DMS153 (cell line): ENCODE results near the gene SIRT2.
"Not testable (repeated sequence)": the region's sequence is repeated elsewhere in the genome, so short reads cannot be mapped to it uniquely, and the experiment has no call there.

Source experiments
- DNase-seq: peaks from one replicate; lab custom pipeline; 2025; lab: John Stamatoyannopoulos, UW

The SIRT2 gene

DNA sequence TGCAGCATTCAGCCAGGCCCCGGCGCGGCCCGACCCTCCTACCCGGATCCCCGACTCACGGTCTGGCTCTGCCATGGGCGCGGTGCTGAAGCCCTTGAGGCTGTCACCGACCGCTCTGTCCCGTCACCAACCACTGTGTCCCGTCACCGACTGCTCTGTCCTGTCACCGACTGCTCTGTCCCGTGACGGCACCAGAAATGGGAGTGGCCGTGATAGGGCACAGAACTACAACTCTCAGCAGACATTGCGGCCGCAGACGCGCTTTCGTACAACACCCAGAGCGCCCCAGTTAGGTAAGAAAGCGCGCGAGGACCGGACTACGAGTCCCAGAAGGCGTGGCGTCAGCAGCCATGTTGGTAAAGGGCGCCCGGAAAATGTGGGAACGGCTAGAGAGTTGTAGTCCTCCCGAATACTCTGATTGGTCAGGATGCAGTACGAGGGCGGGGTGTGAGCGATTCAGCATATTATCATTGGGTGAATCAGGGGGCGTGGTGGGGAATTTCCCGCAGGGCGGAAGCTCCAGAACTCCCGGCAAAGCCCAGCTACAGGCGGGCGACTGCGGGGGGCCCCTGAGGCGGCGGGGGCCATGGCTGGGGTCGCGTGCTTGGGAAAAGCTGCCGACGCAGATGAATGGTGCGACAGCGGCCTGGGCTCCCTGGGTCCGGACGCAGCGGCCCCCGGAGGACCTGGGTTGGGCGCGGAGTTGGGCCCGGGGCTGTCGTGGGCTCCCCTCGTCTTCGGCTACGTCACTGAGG lies at the start of gene SIRT2, which contains the start of gene NFKBIB:
Gene SIRT2 (minus strand): TSS at position 172 of the 755 bp plus-strand sequence. CDS start 97 bp downstream, at position 75.
Gene NFKBIB (plus strand): TSS at position 523 of the 755 bp plus-strand sequence. CDS start 64 bp downstream, at position 587.
- peak; percentile 100 for DNase-seq

DNA sequence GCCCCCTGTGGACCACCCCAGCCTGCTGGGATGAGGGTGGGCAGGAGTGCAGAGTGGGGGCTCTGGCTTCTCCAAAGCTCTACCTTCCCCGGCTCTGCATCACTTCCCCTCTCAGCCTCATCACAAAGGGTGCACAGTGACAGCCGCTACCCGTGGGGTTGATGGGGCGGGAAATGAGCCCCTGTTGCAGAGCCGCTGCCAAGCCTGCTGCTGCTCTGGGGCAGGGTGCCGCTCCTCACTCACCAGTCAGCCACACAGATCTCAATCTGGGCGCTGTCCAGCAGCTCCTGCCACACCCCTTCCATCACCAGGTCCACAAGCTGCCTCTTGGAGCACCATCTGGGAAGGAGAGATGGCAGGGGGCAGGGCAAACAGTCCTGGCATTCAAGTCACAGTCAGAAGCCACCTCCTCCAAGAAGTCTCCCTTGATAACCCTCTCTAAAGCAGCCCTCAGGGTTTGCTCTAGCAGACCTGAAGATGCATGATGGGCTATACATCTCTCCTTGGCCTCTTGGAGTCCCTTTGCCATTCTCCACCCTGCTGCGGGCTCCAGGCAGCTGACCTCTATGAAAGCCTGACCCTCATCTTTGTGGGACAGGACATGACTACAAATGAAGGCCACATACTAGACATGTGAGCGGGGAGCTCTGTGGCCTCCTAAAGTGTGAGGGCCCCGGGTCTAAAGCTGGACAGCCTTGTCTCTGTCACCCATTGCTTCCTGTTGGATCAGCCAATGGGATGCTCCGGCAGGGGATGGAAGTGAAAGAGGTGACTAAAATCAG lies 47.0 kb upstream of the SIRT2 start:
- no peak for DNase-seq

DNA sequence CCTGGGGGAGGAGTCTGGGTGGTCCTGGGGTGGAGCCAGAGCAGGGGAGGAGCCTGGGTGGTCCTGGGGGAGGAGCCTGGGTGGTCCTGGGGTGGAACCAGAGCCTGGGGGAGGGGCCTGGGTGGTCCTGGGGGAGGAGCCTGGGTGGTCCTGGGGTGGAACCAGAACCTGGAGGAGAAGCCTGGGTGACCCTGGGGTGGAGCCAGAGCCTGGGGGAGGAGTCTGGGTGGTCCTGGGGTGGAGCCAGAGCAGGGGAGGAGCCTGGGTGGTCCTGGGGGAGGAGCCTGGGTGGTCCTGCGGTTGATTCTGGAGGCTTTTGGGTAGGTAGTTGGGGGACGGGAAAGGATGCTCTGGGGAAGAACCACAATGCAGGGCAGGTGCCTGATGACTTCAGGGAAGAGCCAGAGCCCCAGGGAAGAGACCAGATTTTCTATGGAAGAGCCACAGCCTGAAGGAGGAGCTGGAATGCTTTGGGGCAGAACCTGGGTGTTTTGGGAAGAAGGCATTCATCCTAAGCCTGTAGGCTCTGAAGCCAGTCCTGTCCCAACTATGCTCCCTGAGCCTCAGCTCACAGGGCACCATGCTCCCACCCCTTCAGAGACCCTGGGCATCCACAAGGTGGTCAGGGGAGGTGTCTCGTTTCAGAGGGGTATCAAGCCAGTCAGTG lies 46.3 kb upstream of the SIRT2 start:
- no peak for DNase-seq

DNA sequence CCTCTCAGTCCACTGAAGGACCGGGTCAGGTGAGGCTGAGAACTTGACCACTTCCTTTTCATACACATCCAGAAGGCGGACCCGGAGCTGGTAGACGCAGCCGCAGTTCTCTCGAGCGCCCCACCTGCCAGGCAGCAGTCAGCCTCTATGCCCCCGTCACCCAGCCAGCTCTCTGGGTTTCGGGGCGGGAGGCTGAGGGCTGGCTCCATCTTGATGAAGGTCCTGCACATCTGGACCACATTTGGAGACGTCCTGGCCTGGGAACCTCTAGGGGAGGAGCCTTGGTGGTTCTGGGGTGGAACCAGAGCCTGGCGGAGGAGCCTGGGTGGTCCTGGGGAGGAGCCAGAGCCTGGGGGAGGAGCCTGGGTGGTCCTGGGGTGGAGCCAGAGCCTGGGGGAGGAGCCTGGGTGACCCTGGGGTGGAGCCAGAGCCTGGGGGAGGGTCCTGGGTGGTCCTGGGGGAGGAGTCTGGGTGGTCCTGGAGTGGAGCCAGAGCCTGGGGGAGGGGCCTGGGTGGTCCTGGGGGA lies 45.6 kb upstream of the SIRT2 start:
- no peak for DNase-seq

DNA sequence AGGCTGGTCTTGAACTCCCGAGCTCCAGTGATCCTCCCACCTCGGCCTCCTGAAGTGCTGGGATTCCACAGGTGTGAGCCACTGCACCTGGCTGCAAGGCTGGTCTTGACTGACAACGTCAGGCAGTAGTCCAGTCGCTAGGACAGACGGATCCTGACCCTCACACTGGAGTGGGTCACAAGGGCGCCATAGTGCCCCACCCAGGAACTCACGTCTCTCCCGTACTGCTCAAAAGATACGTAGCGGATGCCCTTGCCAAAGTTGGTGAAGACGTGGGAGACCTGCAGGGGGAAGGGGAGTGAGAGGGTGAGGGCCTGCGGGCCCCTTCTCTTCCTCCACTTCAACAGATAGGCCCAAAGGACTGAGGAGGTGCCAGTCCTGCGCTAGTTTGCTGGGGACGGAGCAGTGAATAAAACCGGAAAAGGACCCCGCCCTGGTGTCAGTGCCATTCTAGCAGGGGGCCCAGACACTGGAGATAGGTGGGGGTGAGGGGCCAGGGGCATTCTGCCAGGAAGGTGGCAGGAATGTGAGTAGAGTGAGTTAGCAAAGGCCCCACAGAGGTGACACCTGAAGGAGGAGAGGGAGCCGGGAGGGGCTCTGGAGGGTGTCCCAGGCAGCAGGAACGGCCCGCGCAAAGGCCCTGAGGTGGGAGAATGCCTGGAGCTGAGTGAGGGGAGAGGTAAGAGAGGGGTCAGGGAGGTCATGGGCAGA lies 43.2 kb upstream of the SIRT2 start:
- DNase-seq = no peak

DNA sequence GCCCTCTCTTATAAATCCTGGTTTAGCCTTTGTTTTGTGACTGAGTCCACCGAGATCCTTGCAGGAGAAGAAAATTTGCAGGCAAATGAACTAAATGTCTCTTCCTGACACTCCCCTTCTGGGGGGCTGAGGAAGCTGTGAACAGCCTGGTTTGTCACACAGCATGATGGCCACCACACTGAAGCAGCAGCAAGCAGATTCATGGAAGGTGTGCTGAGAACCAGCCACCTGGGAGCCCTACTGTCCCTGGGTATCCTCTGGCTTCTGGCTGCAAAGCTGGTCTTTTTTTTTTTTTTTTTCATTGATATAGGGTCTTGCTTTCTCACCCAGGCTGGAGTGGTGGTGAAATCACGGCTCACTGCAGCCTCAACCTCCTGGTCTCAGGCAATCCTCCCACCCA lies 42.6 kb upstream of the SIRT2 start:
- no peak for DNase-seq

DNA sequence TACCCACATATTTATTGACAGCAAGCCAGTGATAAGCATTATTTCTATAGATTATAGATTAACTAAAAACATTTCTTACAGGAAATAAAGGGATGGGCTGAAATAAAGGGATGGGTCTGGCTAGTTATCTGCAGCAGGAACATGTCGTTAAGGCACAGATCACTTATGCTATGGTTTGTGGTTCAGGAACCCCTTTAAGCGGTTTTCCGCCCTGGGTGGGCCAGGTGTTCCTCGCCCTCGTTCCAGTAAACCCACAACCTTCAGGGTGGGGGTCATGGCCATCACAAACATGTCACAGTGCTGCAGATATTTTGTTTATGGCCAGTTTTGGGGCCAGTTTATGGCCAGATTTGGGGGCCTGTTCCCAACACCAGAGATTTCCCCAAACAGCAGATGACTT lies 42.0 kb upstream of the SIRT2 start:
- DNase-seq = not testable (repeated sequence)

DNA sequence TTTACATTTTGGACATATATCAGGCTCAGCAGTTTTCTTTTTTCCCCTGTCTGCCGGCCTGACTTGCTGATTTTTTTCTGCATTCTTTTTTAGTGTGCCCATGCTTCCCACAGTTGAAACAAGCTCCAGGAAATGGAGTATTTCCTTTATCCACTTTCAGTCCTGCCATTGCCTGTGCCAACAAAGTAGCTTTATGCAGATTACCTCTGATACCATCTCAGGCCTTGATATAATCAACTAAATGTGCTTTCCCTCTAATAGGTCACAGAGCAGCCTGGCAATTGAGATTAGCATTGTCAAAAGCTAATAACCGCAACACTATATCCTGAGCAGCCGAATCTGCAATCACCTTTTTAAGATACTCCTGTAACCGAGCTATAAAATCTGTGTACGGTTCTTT lies 40.5 kb upstream of the SIRT2 start:
- no peak for DNase-seq

DNA sequence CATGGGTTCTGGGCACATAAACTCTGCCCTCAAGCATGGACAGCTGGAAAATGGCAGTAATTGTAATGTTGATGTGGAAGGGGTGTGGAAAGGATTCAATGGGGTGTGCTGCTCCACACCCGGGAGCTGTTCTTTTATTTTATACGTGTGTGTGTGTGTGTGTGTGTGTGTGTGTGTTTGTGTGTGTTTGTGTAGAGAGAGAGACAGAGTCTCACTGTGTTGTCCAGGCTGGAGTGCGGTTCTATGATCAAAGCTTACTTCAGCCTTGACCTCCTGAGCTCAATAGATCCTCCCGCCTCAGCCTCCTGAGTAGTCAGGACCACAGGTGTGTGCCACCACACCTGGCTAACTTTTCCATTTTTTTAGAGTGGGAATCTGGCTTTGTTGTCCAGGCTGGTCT lies 34.1 kb upstream of the SIRT2 start:
- DNase-seq = no peak

DNA sequence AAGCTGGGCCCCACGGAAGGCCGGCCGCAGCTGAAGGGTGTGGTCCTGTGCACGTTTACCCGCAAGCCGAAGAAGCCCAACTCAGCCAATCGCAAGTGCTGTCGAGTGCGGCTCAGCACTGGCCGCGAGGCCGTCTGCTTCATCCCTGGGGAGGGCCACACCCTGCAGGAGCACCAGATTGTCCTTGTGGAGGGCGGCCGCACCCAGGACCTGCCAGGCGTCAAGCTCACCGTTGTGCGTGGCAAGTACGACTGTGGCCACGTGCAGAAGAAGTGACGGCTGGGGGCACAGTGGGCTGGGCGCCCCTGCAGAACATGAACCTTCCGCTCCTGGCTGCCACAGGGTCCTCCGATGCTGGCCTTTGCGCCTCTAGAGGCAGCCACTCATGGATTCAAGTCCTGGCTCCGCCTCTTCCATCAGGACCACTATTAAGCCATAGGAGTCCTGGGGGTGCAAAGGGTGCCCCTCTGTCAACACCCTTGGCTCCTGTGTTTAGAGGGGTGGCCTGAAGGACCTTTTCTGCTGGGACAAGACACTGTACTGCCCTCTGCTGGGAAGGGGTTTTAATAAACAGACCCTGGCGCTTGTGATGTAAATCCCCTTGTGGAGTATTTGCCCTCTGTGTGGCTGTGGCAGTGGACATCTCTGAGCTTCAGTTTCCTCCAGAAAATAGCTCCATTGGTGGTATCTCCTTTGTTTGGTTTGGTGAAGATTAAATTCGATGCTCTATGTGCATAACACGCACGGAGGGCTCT lies 33.2 kb upstream of the SIRT2 start:
- no peak for DNase-seq

DNA sequence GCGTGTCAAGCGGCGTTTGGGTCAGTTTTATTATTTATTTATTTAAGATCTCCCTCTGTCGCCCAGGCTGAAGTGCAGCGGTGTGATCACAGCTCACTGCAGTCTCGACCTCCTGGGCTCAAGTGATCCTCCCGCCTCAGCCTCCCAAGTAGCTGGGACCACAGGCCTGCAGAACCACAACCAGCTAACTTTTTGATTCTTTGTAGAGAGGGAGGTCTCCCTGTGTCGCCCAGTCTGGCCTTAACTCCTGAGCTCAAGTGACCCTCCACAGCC lies 32.0 kb upstream of the SIRT2 start:
- DNase-seq = no peak

DNA sequence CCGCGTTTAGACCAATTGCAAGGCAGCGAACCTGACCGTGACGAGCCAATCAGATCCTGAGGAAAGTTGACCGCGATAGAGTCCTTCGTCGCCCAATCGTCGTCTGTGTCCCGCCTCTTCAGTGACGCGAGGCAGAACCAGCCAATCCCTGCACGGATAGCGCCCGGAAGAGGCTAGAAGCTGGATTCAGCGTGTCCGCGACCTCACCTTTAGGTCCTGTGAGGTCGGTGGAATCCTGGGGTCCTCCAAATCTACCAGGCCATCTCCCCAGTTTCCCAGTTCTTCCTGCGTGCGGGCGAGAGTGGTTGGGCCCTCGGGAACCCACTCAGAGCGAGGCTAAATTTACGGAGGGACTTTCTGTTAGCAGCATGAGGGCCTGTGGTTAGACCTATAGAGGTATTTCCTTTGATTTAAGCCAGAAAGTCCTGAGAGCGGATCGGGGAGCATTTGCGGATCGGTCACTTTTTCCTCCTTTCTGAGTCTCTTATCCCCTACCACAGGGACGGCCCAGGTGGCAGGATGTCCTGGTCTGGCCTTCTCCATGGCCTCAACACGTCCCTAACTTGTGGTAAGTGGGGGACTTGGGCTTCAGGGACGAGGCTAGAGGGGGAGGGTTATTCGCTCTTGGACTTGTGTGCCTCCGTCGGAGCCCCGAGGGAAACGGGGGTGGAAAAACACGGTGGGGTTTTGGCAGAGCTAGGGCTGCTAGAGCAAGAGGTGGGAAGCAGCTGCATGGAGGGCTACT lies 31.5 kb upstream of the SIRT2 start, which contains the start of gene MRPS12:
Gene MRPS12 (plus strand): TSS at position 169 of the 745 bp plus-strand sequence. CDS start 351 bp downstream, at position 520.
- DNase-seq = peak; percentile 98

DNA sequence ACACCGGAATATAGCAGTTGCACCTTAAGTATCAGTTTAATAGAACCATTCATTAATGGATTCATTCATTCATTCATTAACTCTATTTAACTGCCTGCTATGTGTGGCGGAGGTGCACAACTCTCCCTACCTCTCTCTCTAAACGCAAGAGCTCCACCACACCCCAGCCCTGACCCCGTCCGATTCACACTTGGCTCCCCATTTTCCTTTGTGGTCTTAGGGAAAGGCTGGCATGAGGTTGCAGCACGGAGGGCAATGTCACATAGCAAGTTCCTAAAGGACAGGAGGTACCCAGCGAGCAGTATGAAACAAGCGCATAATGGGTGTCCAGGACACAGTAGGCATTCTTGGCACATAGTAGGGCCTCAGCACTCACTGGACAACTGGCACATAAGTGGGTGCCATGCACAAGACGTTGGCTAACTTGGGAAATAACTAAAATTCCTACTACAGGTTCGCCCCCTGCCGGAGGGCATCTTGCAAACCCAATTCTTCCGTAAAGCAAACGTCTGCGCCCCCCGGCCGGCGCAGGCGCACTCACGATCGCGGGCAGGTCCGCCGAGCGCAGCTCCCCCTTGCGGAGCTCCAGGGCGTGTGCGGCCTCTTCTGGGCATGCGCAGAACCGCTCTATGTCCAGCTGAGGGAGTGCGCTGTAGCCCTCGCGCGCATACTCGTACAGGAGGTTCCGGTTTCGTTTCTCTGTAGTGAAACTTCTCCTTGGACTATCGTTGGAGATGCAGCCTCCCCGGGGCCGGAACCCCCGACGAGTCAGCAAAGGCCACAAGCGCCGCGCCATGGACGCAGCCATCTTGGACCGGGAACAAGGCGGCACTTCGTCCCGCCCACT lies 30.7 kb upstream of the SIRT2 start, which contains the start of gene SARS2:
Gene SARS2 (minus strand): TSS at position 835 of the 847 bp plus-strand sequence. CDS start 27 bp downstream, at position 808.
- peak; percentile 87 for DNase-seq

DNA sequence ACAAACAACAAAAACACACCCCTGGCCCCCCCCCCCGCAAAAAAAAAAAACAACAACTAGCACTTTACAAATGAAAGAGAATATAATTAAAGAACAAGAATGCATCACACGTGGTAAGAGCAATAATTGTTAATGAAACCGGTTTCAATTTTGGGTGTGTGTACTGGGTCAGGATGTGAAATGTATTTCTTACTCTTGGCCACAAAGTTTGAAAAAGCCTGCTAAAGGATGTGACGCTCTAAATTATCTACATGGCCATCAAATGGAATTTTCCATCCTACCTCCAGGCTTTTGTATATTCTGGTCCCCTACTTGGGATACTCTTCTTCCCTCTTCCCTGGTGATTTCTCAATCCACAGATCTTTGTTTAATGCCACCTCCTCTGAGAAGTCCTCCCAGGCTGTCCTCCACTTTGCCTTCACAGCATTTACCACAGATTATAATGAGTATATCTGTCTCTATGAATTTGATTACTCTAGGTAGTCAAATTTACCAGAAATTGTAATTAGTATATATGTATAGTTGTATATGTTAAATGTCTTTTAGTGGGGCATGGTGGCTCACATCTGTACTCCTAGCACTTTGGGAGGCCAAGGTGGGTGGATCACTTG lies 29.1 kb upstream of the SIRT2 start:
- DNase-seq = no peak

DNA sequence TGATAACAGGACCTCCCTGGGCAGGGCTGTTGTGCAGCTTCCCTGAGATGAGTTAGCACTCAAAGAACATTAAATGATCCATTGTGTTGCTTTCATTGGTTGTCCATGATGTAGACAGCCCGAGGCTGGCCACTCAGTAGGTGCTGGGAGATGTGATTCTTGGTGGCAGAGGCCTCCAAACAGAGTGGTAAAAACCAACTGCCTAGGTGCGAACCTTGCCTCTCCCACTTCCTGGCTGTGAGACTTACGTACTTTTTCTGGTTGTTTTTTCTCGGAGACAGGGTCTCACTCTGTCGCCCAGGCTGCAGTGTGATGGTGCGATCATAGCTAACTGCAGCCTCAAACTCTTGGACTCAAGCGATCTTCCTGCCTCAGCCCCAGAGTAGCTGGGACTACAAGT lies 25.0 kb upstream of the SIRT2 start:
- no peak for DNase-seq

DNA sequence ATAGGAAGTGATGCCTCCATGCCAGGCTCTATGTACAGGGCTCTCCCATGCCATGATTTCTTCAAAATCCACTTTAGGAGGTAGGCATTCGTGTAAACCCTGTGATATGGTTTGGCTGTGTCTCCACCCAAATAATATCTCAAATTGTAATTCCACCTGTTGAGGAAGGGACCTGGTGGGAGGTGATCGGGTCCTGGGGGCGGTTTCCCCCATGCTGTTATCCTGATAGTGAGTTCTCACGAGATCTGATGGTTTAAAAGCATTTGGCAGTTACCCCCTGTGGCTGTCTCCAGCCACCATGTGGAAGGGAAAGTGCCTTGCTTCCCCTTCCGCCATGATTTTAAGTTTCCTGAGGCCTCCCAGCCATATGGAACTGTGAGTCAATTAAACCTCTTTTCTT lies 23.1 kb upstream of the SIRT2 start:
- DNase-seq = no peak

DNA sequence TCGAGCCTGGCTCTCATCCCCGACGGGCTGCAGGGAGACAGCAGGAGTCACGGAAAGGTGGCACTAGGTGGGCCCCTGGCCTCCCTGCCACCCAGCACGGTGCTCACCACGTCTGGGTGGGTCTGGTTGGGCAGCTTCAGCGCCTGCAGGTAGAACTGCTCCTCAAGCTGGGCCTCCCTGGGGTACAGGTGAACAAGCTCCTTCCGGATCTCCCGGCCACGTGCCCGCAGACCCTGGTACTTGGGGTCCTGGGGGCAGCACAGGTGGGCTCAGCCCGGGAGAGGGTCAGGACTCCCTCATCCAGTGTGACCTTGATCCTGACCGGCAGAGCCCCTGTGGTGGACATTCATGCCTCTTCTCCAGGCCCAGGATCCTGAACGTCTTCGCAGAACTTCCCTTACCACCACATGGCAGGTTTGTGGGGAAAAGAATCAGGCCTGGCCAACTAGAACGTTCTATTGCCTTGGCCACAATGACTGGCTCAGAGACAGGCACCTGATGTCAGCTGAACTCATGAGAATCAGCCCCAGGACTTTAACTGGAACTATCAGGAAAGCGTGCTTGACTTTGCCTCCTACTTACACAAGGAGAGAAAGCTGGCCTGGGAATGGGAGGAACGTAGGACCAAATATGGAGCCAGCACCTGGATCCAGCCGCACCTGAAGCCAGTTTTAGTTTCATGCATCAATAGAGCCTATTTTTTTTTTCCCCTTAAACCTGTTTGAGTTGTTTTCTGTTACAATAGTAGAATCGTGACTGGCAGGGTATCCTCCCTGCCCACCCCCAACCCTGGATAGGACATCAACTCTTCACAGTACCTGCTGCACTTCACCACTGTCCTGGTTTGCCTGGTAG lies 22.2 kb upstream of the SIRT2 start:
- DNase-seq = no peak
